K562 (cell line): Measurements from ENCODE around the gene HMX1. TPM values are rescaled to one million over a fixed set of nuclear protein-coding genes. Genes with fewer than 3 reads are reported as not detected.

Experiments used
- ATAC-seq: fragments of 200-7000 bp; cut with Tn5 transposase; 3 replicates; pipeline ENCODE4 v1.9.1; 2020; ENCODE audit warnings: moderate library complexity
- BruUV-seq: library from RNA; stranded (reverse); fragments of 400-500 nt; replicated peaks from 2 replicates; lab custom pipeline; 2021; lab: Mats Ljungman, UMichigan
- CTCF ChIA-PET: fragments of 300-600 bp; formaldehyde crosslinking; extraction: SDS; loops from one replicate; lab custom pipeline; 2021; ENCODE audit warnings: low intra/inter-chr PET ratio; lab: Yijun Ruan, JAX
- POLR2A ChIA-PET: fragments of 300-600, 350-650 bp; sonication (Branson Sonifier 250); formaldehyde crosslinking; extraction: SDS; loops from one replicate; lab custom pipeline; 2021; ENCODE audit warnings: antibody characterized with exemption, inconsistent platforms; lab: Yijun Ruan, JAX
- DNase-seq, 4 experiments: peaks; one replicate each; pipeline versions ENCODE4 v3.0.0 to v3.0.0-alpha.2; 2011 to 2018; ENCODE audit warnings: low spot score in 3 of 4, mixed read lengths in 3 of 4; ENCODE audit errors: extremely low read depth in 1 of 4
- FAIRE-seq: peaks from 2 replicates; lab custom pipeline; 2011; peaks lifted over from hg19 to GRCh38; lab: Jason Lieb, UNC
- H2AFZ ChIP-seq: 2 replicates; pipeline ENCODE4 v1.6.0; 2011; ENCODE audit warnings: low read depth, low read length, control low read depth, inconsistent platforms
- H3K27ac ChIP-seq: fragments of 200-600 bp; 3 replicates; pipeline ENCODE4 v1.8.0; 2011; ENCODE audit warnings: low read depth, mild to moderate bottlenecking, control low read depth, inconsistent platforms, low read length, moderate library complexity, mixed read lengths; ENCODE audit errors: extremely low read depth
- H3K27me3 ChIP-seq, 2 experiments: fragments of 300-600 bp in 1 of 2; 2 replicates in 1 of 2; 3 replicates in 1 of 2; pipeline versions ENCODE4 v1.6.0 to v1.8.0; 2011; ENCODE audit warnings: inconsistent platforms in 2 of 2, low read length in 2 of 2, mild to moderate bottlenecking in 1 of 2, mixed read lengths in 1 of 2, moderate library complexity in 1 of 2; ENCODE audit not compliant: control insufficient read depth in 2 of 2, insufficient read depth in 2 of 2
- H3K36me3 ChIP-seq: fragments of 300-600 bp; 3 replicates; pipeline ENCODE4 v1.8.0; 2011; ENCODE audit warnings: mild to moderate bottlenecking, low read length, inconsistent platforms; ENCODE audit not compliant: control insufficient read depth, insufficient read depth
- H3K4me1 ChIP-seq, 2 experiments: fragments of 200-600 bp in 1 of 2; replicated peaks in 1 of 2; 2 replicates in 1 of 2; 3 replicates in 1 of 2; pipeline versions ENCODE4 v1.5.1 to v1.8.0; 2011; ENCODE audit warnings: inconsistent platforms in 2 of 2, low read length in 2 of 2, mild to moderate bottlenecking in 1 of 2, mixed read lengths in 1 of 2, moderate library complexity in 1 of 2; ENCODE audit not compliant: control insufficient read depth in 2 of 2, insufficient read depth in 2 of 2
- H3K4me2 ChIP-seq: 2 replicates; pipeline ENCODE4 v1.6.1; 2011; ENCODE audit warnings: low read length, control low read depth, inconsistent platforms, mixed read lengths; ENCODE audit not compliant: insufficient read depth
- H3K4me3 ChIP-seq: fragments of 200-600 bp; sonication (generic), shearing (Covaris generic); 2 replicates; pipeline ENCODE4 v1.5.1; 2016; ENCODE audit warnings: control low read depth, inconsistent platforms
- H3K79me2 ChIP-seq: fragments of 200-600 bp; 3 replicates; pipeline ENCODE4 v1.8.0; 2011; ENCODE audit warnings: low read length, inconsistent platforms; ENCODE audit not compliant: control insufficient read depth, insufficient read depth
- H3K9ac ChIP-seq, 2 experiments: 2 replicates each; pipeline versions ENCODE4 v1.6.0 to v1.6.1; 2011; ENCODE audit warnings: low read depth in 2 of 2, low read length in 2 of 2, control low read depth in 1 of 2, inconsistent platforms in 1 of 2, mild to moderate bottlenecking in 1 of 2, mixed read lengths in 1 of 2; ENCODE audit not compliant: insufficient read depth in 1 of 2
- H3K9me1 ChIP-seq: one replicate; pipeline ENCODE4 v1.6.0; 2011; ENCODE audit warnings: inconsistent platforms, mild to moderate bottlenecking, low read length, moderate library complexity; ENCODE audit not compliant: control insufficient read depth, insufficient read depth
- H3K9me3 ChIP-seq: replicated peaks from 2 replicates; pipeline ENCODE4 v1.5.1; 2011; ENCODE audit warnings: low read depth, low read length, inconsistent platforms; ENCODE audit not compliant: control insufficient read depth, insufficient read depth
- H4K20me1 ChIP-seq: replicated peaks from 2 replicates; pipeline ENCODE4 v1.6.1; 2011; ENCODE audit warnings: low read length, inconsistent platforms, mixed read lengths; ENCODE audit not compliant: control insufficient read depth, insufficient read depth
- CHD7 ChIP-seq: fragments of 200-600 bp; sonication (generic); IDR thresholded peaks from one replicate; pipeline ENCODE4 v1.6.1; 2012; ENCODE audit warnings: mild to moderate bottlenecking, low read depth, low read length, inconsistent platforms
- E2F3 ChIP-seq: fragments of 250-450 bp; sonication (Bioruptor Pico); IDR thresholded peaks from 2 replicates; pipeline ENCODE4 v1.4.0; 2020; ENCODE audit warnings: mild to moderate bottlenecking
- EGR1 ChIP-seq: fragments of 450-650 bp; conservative IDR thresholded peaks from 2 replicates; pipeline ENCODE4 v1.6.1; 2017; ENCODE audit warnings: mild to moderate bottlenecking
- HINFP ChIP-seq: fragments of 450-650 bp; conservative IDR thresholded peaks from 2 replicates; pipeline ENCODE4 v1.6.1; 2016; ENCODE audit warnings: missing genetic modification characterization, low read depth, mild to moderate bottlenecking, control low read depth, missing compliant biosample characterization
- RAD21 ChIP-seq, 2 experiments: fragments of 250-450 bp in 1 of 2; fragments of 450-650 bp in 1 of 2; sonication (Bioruptor Pico) in 1 of 2; formaldehyde crosslinking in 1 of 2; IDR thresholded peaks in 1 of 2; conservative IDR thresholded peaks in 1 of 2; 2 replicates each; pipeline versions ENCODE4 v1.4.0 to v1.8.0; 2020 to 2022; ENCODE audit warnings: mild to moderate bottlenecking in 2 of 2, moderate library complexity in 1 of 2
- WGBS: fragments of 100-300 bp; shearing (Covaris generic); methylation state at CpG from one replicate; pipeline ENCODE4 v1.1.6; 2016; ENCODE audit warnings: low coverage, mixed read lengths; ENCODE audit not compliant: insufficient coverage; ENCODE audit errors: missing lambda C conversion rate; 5-methylcytosine and 5-hydroxymethylcytosine counted together
- in situ Hi-C: fragments of 300-500 bp; cut with MboI; formaldehyde crosslinking; loops from 4 replicates; pipeline ENCODE4 v1.15.0; 2018; ENCODE audit warnings: inconsistent platforms, mixed read lengths
- intact Hi-C: fragments of 100-400 bp; cut with micrococcal nuclease; formaldehyde crosslinking; loops from 2 replicates; pipeline ENCODE4 v1.14.2; 2022
- polyA plus RNA-seq, 8 experiments: library from polyadenylated mRNA; depleted of rRNA in 4 of 8; stranded (reverse) in 5 of 8; unstranded in 3 of 8; fragments of >200 nt; fragmentation: Nextera tagmentation in 2 of 8; fragmentation: Illumina TruSeq in 1 of 8; extraction: Ambion mirVana in 2 of 8; extraction: Trizol in 1 of 8; gene quantifications; 2 replicates each; pipeline versions ENCODE4 v1.2.1 to v1.2.3, GENCODE V29; 2011 to 2014; ENCODE audit warnings: inconsistent platforms in 1 of 8, missing spikeins in 1 of 8
- total RNA-seq, 7 experiments: library from RNA; depleted of rRNA in 6 of 7; stranded (reverse); fragments of >200 nt in 6 of 7; fragmentation: Illumina TruSeq in 2 of 7; extraction: Trizol in 2 of 7; gene quantifications; 2 replicates each; pipeline versions ENCODE4 v1.2.1 to v1.2.3, GENCODE V29; 2011 to 2021; ENCODE audit warnings: low replicate concordance in 1 of 7

HMX1 gene
- total and polyA plus RNA-seq, 9 of the 15 experiments (the other 6 are each of a cell fraction or from before 2014, with no cell fraction given), result not detected

GRCh38 chr4:8882239-8882638 is 10.6 kb upstream of the HMX1 start (continued):
- TF ChIP-seq HINFP, result no peak
- no peak for TF ChIP-seq E2F3 (CRISPR knock-in tag)

- Histone ChIP-seq H2AFZ (no peak overlapping the region), H3K4me1 (no peaks in the 10 kb centered on the region), H3K4me3 (no peak overlapping the region), H3K9ac (no peak overlapping the region), H3K79me2 (no peaks in the 10 kb centered on the region), H3K9me1 (no peaks in the 10 kb centered on the region), H3K27me3 (peaks cover 0 to 28% of the 10 kb centered on the region in 2 experiments; a peak in 2 of 5 replicates), H3K36me3 (no peaks in the 10 kb centered on the region), H3K4me2 (no peak overlapping the region), H3K27ac (no peak overlapping the region), H3K9me3 (no peaks in the 10 kb centered on the region), H4K20me1 (no peaks in the 10 kb centered on the region; the same call in 1 of the 2 replicates)
- FAIRE-seq (no peak), DNase-seq (no peak), ATAC-seq (no peak)
- TF ChIP-seq RAD21 (CRISPR knock-in tag; conservative IDR thresholded peaks at IDR 0.05 in 1 of 2, IDR thresholded peaks at IDR 0.05 in 1 of 2) (no peak), CHD7 (no peak), EGR1 (peak; percentile 76)
- in situ Hi-C loops, result no loop called here
- BruUV-seq, result no TSS peak
- ChIA-PET POLR2A (no interaction called here), CTCF (no interaction called here)
- 0% methylated on average over 8 of the region's 9 CpGs for WGBS
- intact Hi-C loops, result no loop called here
Measured at GRCh38 chr4:8880851-8881250, 9.2 kb upstream of the HMX1 start.
